Type B pancreatic cell (in vitro differentiated cells): Measurements from ENCODE around the gene PLPP6. TPM values are rescaled to one million over a fixed set of nuclear protein-coding genes. Genes with fewer than 3 reads are reported as not detected.

Experiments used
- DNase-seq: peaks from one replicate; pipeline ENCODE4 v3.0.0; 2021; ENCODE audit warnings: mixed read lengths; ENCODE audit not compliant: unreplicated experiment; ENCODE audit errors: extremely low spot score
- H3K27ac Mint-ChIP-seq: 2 replicates; pipeline ENCODE4 v1.8.0; 2021; ENCODE audit warnings: mild to moderate bottlenecking, mixed read lengths
- H3K27me3 Mint-ChIP-seq: 2 replicates; pipeline ENCODE4 v1.8.0; 2021; ENCODE audit warnings: mixed read lengths
- H3K36me3 Mint-ChIP-seq: 2 replicates; pipeline ENCODE4 v1.8.0; 2021; ENCODE audit warnings: mixed read lengths
- H3K4me1 Mint-ChIP-seq: one replicate; pipeline ENCODE4 v1.8.0; 2021; ENCODE audit warnings: mixed read lengths; ENCODE audit not compliant: unreplicated experiment
- H3K4me3 Mint-ChIP-seq: 2 replicates; pipeline ENCODE4 v1.8.0; 2021; ENCODE audit warnings: mild to moderate bottlenecking, mixed read lengths
- H3K9me3 Mint-ChIP-seq: 2 replicates; pipeline ENCODE4 v1.8.0; 2021; ENCODE audit warnings: mixed read lengths
- CTCF ChIP-seq: fragments of 200-600 bp; sonication (generic); conservative IDR thresholded peaks from 2 replicates; pipeline ENCODE4 v1.5.0; 2021; ENCODE audit warnings: antibody characterized with exemption, mild to moderate bottlenecking
- total RNA-seq: library from RNA; stranded (reverse); gene quantifications from 2 replicates; pipeline ENCODE4 v1.2.1, GENCODE V29; 2021; ENCODE audit warnings: low replicate concordance

The PLPP6 gene
- total RNA-seq, 1 donor from 2014 or later: 12.2 TPM

- H3K4me1 Mint-ChIP-seq: peaks cover 18% of the 10 kb centered on the region
- no peak for TF ChIP-seq CTCF
- no peaks in the 10 kb centered on the region for H3K9me3 Mint-ChIP-seq
- no peaks in the 10 kb centered on the region for H3K36me3 Mint-ChIP-seq
- H3K27ac Mint-ChIP-seq: no peak overlapping the region
- peaks cover 4% of the 10 kb centered on the region for H3K27me3 Mint-ChIP-seq
- no peak for DNase-seq
- H3K4me3 Mint-ChIP-seq: no peak overlapping the region
Measured at GRCh38 chr9:4669890-4670289, 7.8 kb downstream of the PLPP6 start.

- peaks cover 4% of the 10 kb centered on the region for H3K27me3 Mint-ChIP-seq
- no peak for TF ChIP-seq CTCF
- peaks cover 13% of the 10 kb centered on the region for H3K4me1 Mint-ChIP-seq
- H3K27ac Mint-ChIP-seq: no peak overlapping the region
- H3K36me3 Mint-ChIP-seq: no peaks in the 10 kb centered on the region
- no peak overlapping the region for H3K4me3 Mint-ChIP-seq
- DNase-seq: no peak
- no peaks in the 10 kb centered on the region for H3K9me3 Mint-ChIP-seq
Measured at GRCh38 chr9:4670591-4670990, 8.5 kb downstream of the PLPP6 start.

DNA sequence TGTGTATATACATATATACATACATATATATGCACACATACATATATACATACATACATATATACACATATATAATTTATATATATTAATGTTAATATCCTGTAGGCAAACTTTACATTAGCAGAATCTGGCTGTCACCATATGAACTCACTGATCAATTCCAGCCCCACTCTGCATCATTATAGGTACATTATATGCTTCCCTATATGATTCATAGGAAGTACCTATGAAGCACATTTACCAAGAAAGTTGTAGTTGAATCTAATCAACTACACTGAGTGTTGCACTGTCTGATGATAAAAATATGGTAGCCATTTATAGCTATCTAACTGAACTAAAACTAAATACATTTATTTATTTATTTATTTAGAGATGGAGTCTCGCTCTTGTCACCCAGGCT lies 9.6 kb downstream of the PLPP6 start:
- H3K9me3 Mint-ChIP-seq: no peaks in the 10 kb centered on the region
- no peak overlapping the region for H3K4me3 Mint-ChIP-seq
- DNase-seq: no peak
- H3K36me3 Mint-ChIP-seq: no peaks in the 10 kb centered on the region
- no peak for TF ChIP-seq CTCF
- peaks cover 4% of the 10 kb centered on the region for H3K27me3 Mint-ChIP-seq
- peaks cover 2% of the 10 kb centered on the region for H3K4me1 Mint-ChIP-seq
- H3K27ac Mint-ChIP-seq: no peak overlapping the region

GRCh38 chr9:4674783-4675182 lies 12.7 kb downstream of the PLPP6 start:
- H3K4me3 Mint-ChIP-seq: no peak overlapping the region
- no peaks in the 10 kb centered on the region for H3K36me3 Mint-ChIP-seq
- no peaks in the 10 kb centered on the region for H3K9me3 Mint-ChIP-seq
- H3K27ac Mint-ChIP-seq: no peak overlapping the region
- H3K27me3 Mint-ChIP-seq: no peaks in the 10 kb centered on the region
- no peak for TF ChIP-seq CTCF
- H3K4me1 Mint-ChIP-seq: no peaks in the 10 kb centered on the region
- DNase-seq: no peak

DNA sequence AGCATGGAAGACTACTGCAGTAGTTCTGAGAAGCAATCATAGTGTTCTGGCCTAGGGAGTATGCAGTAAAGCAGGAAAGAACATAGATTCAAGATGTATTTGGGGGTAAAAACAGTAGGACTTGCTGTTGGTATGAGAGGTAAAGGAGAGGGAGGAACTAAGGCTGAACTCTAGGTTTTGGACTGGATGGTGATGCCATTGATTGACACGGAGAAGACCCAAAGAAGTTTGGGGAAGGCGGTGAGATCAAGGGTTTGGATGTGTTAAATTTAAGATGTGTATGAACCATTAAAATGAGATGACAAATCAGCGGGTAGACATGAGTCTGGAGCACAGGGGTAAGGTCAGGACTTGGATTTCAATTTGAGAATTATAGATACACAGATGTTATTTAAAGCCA lies 15.3 kb downstream of the PLPP6 start:
- Mint-ChIP-seq H3K36me3 (no peaks in the 10 kb centered on the region), H3K4me3 (no peak overlapping the region), H3K4me1 (no peaks in the 10 kb centered on the region), H3K9me3 (no peaks in the 10 kb centered on the region), H3K27ac (no peak overlapping the region), H3K27me3 (no peaks in the 10 kb centered on the region)
- no peak for TF ChIP-seq CTCF
- no peak for DNase-seq

DNA sequence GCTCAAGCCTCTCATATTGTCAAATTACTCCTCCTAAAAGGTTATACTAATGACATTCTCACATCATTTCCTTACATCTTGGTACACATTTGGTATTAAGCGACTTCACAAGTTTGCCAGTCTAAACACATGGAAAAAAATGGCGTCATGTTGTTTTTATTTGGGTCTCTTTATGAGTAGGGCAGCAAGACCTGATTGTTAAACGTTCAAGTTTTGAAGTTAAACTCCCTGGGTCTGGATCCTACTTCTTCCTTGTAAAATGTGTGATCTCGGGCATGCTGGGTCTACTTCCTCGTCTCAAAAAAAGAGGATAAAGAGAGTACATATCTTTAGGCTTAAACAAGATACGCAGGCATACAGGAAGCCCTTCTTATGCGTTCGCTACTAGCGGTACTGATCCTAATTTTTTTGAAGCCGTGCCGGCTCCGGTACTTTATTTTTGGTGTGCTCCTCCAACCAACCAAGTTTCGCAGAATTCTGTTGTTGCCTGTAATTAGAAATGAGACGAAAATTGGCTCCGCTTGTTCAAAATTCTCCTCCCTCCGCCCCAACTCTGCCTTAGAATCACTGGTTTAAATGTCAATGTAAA lies 16.7 kb downstream of the PLPP6 start:
- Mint-ChIP-seq H3K9me3 (no peaks in the 10 kb centered on the region), H3K27ac (no peak overlapping the region), H3K27me3 (no peaks in the 10 kb centered on the region), H3K36me3 (no peaks in the 10 kb centered on the region), H3K4me3 (no peak overlapping the region), H3K4me1 (peaks cover 6% of the 10 kb centered on the region)
- no peak for DNase-seq
- no peak for TF ChIP-seq CTCF
